Measurements from ENCODE around the gene KRT80. TPM values are rescaled to one million over a fixed set of nuclear protein-coding genes. Genes with fewer than 3 reads are reported as not detected.

The KRT80 gene
- total and polyA plus RNA-seq, 2 of the 13 experiments (the other 11 are each of a cell fraction or from before 2014, with no cell fraction given) = 0.27 to 0.53 TPM

DNA sequence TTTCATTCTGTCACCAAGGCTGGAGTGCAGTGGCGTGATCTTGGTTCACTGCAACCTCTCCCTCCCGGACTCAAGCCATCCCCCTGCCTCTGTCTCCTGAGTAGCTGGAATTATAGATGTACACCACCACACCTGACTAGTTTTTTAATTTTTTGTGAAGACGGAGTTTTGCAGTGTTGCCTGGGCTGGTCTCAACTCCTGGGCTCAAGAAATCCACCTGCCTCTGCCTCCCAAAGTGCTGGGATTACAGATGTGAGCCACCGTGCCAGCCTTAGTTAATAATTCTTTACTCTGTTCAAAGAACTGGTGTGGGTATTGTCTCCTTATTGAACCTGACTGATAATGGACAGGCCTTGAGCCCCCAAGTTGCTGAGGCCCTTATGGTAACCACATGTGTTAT, 30.9 kb upstream of the KRT80 start (continued):
- TF ChIP-seq, protein P1, sequence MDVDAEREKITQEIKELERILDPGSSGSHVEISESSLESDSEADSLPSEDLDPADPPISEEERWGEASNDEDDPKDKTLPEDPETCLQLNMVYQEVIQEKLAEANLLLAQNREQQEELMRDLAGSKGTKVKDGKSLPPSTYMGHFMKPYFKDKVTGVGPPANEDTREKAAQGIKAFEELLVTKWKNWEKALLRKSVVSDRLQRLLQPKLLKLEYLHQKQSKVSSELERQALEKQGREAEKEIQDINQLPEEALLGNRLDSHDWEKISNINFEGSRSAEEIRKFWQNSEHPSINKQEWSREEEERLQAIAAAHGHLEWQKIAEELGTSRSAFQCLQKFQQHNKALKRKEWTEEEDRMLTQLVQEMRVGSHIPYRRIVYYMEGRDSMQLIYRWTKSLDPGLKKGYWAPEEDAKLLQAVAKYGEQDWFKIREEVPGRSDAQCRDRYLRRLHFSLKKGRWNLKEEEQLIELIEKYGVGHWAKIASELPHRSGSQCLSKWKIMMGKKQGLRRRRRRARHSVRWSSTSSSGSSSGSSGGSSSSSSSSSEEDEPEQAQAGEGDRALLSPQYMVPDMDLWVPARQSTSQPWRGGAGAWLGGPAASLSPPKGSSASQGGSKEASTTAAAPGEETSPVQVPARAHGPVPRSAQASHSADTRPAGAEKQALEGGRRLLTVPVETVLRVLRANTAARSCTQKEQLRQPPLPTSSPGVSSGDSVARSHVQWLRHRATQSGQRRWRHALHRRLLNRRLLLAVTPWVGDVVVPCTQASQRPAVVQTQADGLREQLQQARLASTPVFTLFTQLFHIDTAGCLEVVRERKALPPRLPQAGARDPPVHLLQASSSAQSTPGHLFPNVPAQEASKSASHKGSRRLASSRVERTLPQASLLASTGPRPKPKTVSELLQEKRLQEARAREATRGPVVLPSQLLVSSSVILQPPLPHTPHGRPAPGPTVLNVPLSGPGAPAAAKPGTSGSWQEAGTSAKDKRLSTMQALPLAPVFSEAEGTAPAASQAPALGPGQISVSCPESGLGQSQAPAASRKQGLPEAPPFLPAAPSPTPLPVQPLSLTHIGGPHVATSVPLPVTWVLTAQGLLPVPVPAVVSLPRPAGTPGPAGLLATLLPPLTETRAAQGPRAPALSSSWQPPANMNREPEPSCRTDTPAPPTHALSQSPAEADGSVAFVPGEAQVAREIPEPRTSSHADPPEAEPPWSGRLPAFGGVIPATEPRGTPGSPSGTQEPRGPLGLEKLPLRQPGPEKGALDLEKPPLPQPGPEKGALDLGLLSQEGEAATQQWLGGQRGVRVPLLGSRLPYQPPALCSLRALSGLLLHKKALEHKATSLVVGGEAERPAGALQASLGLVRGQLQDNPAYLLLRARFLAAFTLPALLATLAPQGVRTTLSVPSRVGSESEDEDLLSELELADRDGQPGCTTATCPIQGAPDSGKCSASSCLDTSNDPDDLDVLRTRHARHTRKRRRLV (CRISPR knock-in tag; IDR thresholded peaks at IDR 0.05) = no peak
- no peak for TF ChIP-seq CCDC6 (CRISPR knock-in tag; IDR thresholded peaks at IDR 0.05)
- no peak for TF ChIP-seq CENPX (CRISPR knock-in tag; IDR thresholded peaks at IDR 0.05)
- TF ChIP-seq MXD1 (CRISPR knock-in tag; IDR thresholded peaks at IDR 0.05) = no peak
- no peak for TF ChIP-seq HOXA7 (CRISPR knock-in tag; IDR thresholded peaks at IDR 0.05)
- TF ChIP-seq, protein P2, sequence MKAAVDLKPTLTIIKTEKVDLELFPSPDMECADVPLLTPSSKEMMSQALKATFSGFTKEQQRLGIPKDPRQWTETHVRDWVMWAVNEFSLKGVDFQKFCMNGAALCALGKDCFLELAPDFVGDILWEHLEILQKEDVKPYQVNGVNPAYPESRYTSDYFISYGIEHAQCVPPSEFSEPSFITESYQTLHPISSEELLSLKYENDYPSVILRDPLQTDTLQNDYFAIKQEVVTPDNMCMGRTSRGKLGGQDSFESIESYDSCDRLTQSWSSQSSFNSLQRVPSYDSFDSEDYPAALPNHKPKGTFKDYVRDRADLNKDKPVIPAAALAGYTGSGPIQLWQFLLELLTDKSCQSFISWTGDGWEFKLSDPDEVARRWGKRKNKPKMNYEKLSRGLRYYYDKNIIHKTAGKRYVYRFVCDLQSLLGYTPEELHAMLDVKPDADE (CRISPR knock-in tag; IDR thresholded peaks at IDR 0.05) = no peak
- no peak for TF ChIP-seq RFX5 (IDR thresholded peaks at IDR 0.05; ENCODE audit: low read depth, low read length)
- no peak for TF ChIP-seq HNRNPK (IDR thresholded peaks at IDR 0.05; ENCODE audit: low read depth, low read length, poor library complexity, severe bottlenecking)
- TF ChIP-seq SUZ12 (IDR thresholded peaks at IDR 0.05; ENCODE audit: low read depth, low read length) = no peak
